GM06990 (cell line): ENCODE measurements around the gene SULT1C4.

Source experiments
- DNase-seq: peaks from one replicate; pipeline ENCODE4 v3.0.0-alpha.2; 2011; ENCODE audit not compliant: insufficient read length; ENCODE audit errors: extremely low read depth
- H3K27me3 ChIP-seq: replicated peaks from 2 replicates; pipeline ENCODE4 v1.6.0; 2011; ENCODE audit warnings: low read length; ENCODE audit not compliant: control insufficient read depth, insufficient read depth
- H3K36me3 ChIP-seq: 2 replicates; pipeline ENCODE4 v1.5.1; 2011; ENCODE audit warnings: low read length; ENCODE audit not compliant: control insufficient read depth, insufficient read depth
- H3K4me3 ChIP-seq: replicated peaks from 2 replicates; pipeline ENCODE4 v1.5.1; 2011; ENCODE audit warnings: low read depth, mild to moderate bottlenecking, control low read depth, low read length
- TF ChIP-seq, protein P1 (sequence below): IDR thresholded peaks from 2 replicates; pipeline ENCODE4 v1.5.1; 2011; ENCODE audit warnings: low read length, control low read depth, mild to moderate bottlenecking, inconsistent platforms; ENCODE audit not compliant: insufficient read depth, poor library complexity, severe bottlenecking

The SULT1C4 gene

DNA sequence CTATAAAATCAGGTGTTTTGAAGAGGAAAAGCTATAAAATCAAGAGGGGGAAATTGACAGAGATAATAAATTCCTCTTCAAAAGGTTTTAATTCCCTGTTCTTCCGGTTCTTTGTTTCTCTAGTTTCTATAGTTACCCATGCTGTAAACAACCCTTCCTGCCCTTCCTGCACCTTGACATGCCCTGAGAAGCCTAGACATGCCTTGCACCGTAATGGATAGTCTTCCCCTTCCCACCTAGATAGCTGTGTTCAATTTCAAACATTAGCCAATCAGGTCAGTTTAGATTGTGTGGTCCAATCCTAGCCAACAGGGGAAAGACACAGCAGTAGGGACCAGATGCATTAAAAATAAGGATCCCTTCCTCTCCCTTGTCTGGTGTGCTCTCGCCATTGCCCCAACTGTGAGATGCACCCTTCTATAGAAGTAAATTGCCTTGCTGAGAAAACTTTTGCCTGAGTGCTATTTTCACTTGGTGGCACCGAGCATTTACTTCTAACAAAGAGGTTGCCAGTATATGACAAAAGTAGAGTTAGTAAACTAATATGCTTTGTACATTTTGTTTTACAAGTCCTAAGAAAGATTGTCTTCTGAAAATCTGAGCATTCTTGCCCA, 27.1 kb downstream of the SULT1C4 start:
- no peak for DNase-seq
- H3K27me3 ChIP-seq, result no peaks in the 10 kb centered on the region
- no peaks in the 10 kb centered on the region for H3K36me3 ChIP-seq
- no peak overlapping the region for H3K4me3 ChIP-seq
- TF ChIP-seq, protein P1, sequence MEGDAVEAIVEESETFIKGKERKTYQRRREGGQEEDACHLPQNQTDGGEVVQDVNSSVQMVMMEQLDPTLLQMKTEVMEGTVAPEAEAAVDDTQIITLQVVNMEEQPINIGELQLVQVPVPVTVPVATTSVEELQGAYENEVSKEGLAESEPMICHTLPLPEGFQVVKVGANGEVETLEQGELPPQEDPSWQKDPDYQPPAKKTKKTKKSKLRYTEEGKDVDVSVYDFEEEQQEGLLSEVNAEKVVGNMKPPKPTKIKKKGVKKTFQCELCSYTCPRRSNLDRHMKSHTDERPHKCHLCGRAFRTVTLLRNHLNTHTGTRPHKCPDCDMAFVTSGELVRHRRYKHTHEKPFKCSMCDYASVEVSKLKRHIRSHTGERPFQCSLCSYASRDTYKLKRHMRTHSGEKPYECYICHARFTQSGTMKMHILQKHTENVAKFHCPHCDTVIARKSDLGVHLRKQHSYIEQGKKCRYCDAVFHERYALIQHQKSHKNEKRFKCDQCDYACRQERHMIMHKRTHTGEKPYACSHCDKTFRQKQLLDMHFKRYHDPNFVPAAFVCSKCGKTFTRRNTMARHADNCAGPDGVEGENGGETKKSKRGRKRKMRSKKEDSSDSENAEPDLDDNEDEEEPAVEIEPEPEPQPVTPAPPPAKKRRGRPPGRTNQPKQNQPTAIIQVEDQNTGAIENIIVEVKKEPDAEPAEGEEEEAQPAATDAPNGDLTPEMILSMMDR, result no peak

DNA sequence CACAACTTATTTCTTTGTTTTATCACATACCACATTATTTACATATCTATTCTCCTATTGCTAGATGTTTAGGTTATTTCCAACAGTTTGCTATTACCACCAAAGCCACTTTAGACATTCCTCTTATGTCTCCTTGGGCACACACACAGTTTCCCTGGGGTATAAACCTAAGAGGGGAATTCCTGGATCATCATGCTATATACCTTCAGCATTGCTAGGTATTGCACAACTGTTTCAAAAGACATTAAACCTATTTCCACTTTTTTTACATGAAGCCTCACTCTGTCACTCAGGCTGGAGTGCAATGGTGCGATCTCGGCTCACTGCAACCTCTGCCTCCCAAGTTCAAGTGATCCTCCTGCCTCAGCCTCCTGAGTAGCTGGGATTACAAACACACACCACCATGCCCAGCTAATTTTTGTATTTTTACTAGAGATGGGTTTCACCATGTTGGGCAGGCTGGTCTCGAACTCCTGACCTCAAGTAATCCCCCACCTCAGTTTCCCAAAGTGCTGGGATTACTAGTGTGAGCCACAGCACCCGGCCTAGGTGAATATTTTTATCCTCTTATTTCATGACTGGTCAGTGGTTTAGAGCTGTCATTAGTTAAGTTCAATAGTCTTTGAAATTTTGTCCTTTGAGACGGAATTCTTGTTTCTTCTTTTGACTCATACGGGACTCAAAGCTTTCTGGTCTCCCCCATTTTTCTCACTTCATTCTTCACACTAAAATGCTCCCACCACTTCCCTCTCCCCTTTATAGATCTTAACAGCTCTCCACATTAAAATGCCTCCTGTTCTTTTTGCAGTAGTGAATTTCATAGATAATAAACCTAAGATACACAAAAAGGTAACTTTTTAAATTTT, 30.3 kb downstream of the SULT1C4 start:
- no peaks in the 10 kb centered on the region for H3K36me3 ChIP-seq
- no peak overlapping the region for H3K4me3 ChIP-seq
- DNase-seq, result peak; percentile 14
- TF ChIP-seq, protein P1, result no peak
- no peaks in the 10 kb centered on the region for H3K27me3 ChIP-seq

DNA sequence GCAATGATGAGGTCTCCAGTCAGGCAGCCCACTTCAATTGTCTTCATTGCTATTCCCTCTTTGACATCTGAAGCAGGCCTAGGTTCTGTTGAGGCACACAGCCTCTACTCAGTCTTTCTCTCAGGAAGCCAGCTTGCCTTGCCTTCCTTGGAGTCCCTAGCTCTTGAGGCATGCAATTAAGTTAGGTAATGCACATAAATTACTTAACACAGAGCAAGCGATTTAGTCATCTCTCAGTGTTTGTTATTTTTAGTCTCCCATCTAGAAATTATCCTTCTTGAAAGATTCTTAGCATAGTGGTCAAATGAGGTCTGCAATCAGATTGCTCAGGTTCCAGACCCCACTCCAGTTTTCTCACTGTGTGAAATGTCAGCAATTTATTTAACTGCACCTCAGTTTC, 32.0 kb downstream of the SULT1C4 start:
- no peak for DNase-seq
- Histone ChIP-seq H3K27me3 (no peaks in the 10 kb centered on the region), H3K4me3 (no peak overlapping the region), H3K36me3 (no peaks in the 10 kb centered on the region)
- TF ChIP-seq, protein P1, result no peak

- Histone ChIP-seq H3K27me3 (no peaks in the 10 kb centered on the region), H3K36me3 (no peaks in the 10 kb centered on the region), H3K4me3 (no peak overlapping the region)
- TF ChIP-seq, protein P1, result no peak
- no peak for DNase-seq
Observed at GRCh38 chr2:108412995-108413710, 35.4 kb downstream of the SULT1C4 start.

DNA sequence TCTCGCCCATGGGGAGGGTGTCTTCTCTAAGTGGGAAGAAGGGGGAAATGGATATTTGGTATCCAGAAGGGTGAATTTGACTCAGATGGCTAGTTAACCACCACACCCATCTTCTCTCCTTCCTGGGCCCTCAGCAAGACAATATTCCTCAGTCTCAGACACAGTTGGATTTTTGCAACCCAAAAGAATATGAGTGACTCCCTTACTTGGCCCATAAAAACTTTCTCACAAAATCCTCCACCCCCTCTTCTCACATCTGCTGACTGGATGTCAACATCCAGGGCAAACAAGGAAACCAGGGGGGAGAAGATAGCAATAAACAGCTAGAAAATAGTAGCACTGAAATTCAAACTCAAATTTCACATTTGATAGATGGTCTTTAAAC, 35.9 kb downstream of the SULT1C4 start:
- Histone ChIP-seq H3K4me3 (no peak overlapping the region), H3K27me3 (no peaks in the 10 kb centered on the region), H3K36me3 (no peaks in the 10 kb centered on the region)
- DNase-seq, result no peak
- TF ChIP-seq, protein P1, result no peak
